GM12878 (cell line): ENCODE measurements around the gene COPRS.
A peak's percentile ranks its signal among the peaks of the same experiment; 100 is the strongest.

ENCODE experiments used
- ATF3 ChIP-seq: IDR thresholded peaks from 2 replicates; pipeline ENCODE4 v1.6.1; 2011; ENCODE audit warnings: low read depth, mild to moderate bottlenecking, low read length, moderate library complexity, borderline replicate concordance; ENCODE audit errors: extremely low read depth
- BCL11A ChIP-seq: IDR thresholded peaks from 2 replicates; pipeline ENCODE4 v1.6.1; 2011; ENCODE audit warnings: low read depth, low read length
- BRCA1 ChIP-seq: IDR thresholded peaks from 2 replicates; pipeline ENCODE4 v1.6.1; 2011; ENCODE audit warnings: low read depth, low read length, improper control_type of control experiment
- CTCF ChIP-seq, 3 experiments: IDR thresholded peaks in 2 of 3; conservative IDR thresholded peaks in 1 of 3; 2 replicates each; pipeline ENCODE4 v1.5.1; 2011; ENCODE audit warnings: low read depth in 3 of 3, low read length in 3 of 3, mild to moderate bottlenecking in 3 of 3, control low read depth in 2 of 3, moderate library complexity in 2 of 3, inconsistent platforms in 1 of 3, mixed read lengths in 1 of 3; ENCODE audit not compliant: control insufficient read depth in 2 of 3, insufficient read depth in 1 of 3; ENCODE audit errors: extremely low read depth in 1 of 3
- DPF2 ChIP-seq: fragments of 450-650 bp; IDR thresholded peaks from 2 replicates; pipeline ENCODE4 v1.6.1; 2017; ENCODE audit warnings: mild to moderate bottlenecking
- KDM1A ChIP-seq: fragments of 200-600 bp; sonication (generic); IDR thresholded peaks from 2 replicates; pipeline ENCODE4 v1.6.1; 2016; ENCODE audit warnings: borderline replicate concordance
- POLR2A ChIP-seq: IDR thresholded peaks from 2 replicates; pipeline ENCODE4 v1.6.1; 2011; ENCODE audit warnings: low read depth, mild to moderate bottlenecking, low read length
- POLR2AphosphoS5 ChIP-seq: IDR thresholded peaks from 2 replicates; pipeline ENCODE4 v1.6.1; 2011; ENCODE audit warnings: mild to moderate bottlenecking, low read length, inconsistent platforms
- SMC3 ChIP-seq: IDR thresholded peaks from 2 replicates; pipeline ENCODE4 v1.6.1; 2011; ENCODE audit warnings: low read length, improper control_type of control experiment, borderline replicate concordance
- ZNF384 ChIP-seq: IDR thresholded peaks from 2 replicates; pipeline ENCODE4 v1.6.1; 2012; ENCODE audit warnings: low read depth, mild to moderate bottlenecking, low read length, improper control_type of control experiment, borderline replicate concordance
- TF ChIP-seq, protein P1 (sequence below): IDR thresholded peaks from 2 replicates; pipeline ENCODE4 v1.6.1; 2011; ENCODE audit warnings: borderline replicate concordance, low read depth, mild to moderate bottlenecking, moderate library complexity, low read length; ENCODE audit not compliant: insufficient read depth, poor library complexity, severe bottlenecking

- TF ChIP-seq CTCF (IDR thresholded peaks at IDR 0.05 in 2 of 3, conservative IDR thresholded peaks at IDR 0.05 in 1 of 3; ENCODE audit: control insufficient read depth in 2 of 3, extremely low read depth in 1 of 3, insufficient read depth in 1 of 3, low read depth in 3 of 3, low read length in 3 of 3) (peak in 1 of 3 experiments; percentile 18; a peak in 1 of 6 replicates), BCL11A (no peak), ATF3 (peak; percentile 61; the same call in 1 of the 2 replicates), POLR2A (peak; percentile 49; the same call in 1 of the 2 replicates), KDM1A (no peak), POLR2AphosphoS5 (no peak), DPF2 (no peak), ZNF384 (no peak), BRCA1 (no peak), SMC3 (no peak)
- TF ChIP-seq, protein P1, sequence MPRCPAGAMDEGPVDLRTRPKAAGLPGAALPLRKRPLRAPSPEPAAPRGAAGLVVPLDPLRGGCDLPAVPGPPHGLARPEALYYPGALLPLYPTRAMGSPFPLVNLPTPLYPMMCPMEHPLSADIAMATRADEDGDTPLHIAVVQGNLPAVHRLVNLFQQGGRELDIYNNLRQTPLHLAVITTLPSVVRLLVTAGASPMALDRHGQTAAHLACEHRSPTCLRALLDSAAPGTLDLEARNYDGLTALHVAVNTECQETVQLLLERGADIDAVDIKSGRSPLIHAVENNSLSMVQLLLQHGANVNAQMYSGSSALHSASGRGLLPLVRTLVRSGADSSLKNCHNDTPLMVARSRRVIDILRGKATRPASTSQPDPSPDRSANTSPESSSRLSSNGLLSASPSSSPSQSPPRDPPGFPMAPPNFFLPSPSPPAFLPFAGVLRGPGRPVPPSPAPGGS: no peak
These were observed at the start of gene COPRS for GRCh38 chr17:31858642-31859486.
